ENCODE measurements around the gene POMGNT1. TPM values are rescaled to one million over a fixed set of nuclear protein-coding genes. Genes with fewer than 3 reads are reported as not detected.
"Not testable (repeated sequence)": the region's sequence is repeated elsewhere in the genome, so short reads cannot be mapped to it uniquely, and the experiment has no call there.

Gene POMGNT1
- total and polyA plus RNA-seq, 7 donors: 63.1 to 100 (median 81.1) TPM

DNA sequence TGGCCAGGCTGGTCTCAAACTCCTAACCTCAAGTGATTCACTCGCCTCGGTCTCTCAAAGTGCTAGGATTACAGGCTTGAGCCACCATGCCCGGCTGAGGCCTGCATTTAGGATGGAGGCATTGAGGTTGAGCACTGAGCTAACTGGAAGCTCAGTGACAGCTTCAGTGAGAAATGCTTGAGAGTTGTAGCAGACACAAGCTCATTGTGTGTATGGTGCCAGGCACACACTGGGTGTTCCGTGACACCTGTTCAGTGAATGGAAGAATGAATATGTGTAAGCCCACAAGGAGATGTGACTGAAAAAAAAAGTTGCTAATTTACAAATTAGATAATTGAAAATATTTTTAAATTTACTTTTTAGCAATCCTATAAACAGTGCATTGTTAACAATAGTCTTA, 26.7 kb upstream of the POMGNT1 start:
- H3K27me3 ChIP-seq (ENCODE audit: insufficient read depth in 3 of 3, low read length in 2 of 3): no peaks in the 10 kb centered on the region
- WGBS, 3 donors: 67 to 79% (median 67%) methylated on average over 4 of the region's 4 CpGs
- peaks cover 4% of the 10 kb centered on the region for H3K4me1 ChIP-seq
- ATAC-seq (no peak), DNase-seq (no peak)
- no peak overlapping the region for H3K27ac ChIP-seq
- intact Hi-C loops (cut with DNase I): loop anchor here in 1 of 2 donors (5.0 kb wide), 1 partner anchor 188 kb away; no protein-coding TSS in a partner anchor
- no peaks in the 10 kb centered on the region for H3K36me3 ChIP-seq (ENCODE audit: insufficient read depth in 1 of 2, low read depth in 1 of 2)
- no peak for TF ChIP-seq CTCF (IDR thresholded peaks at IDR 0.05)
- no peaks in the 10 kb centered on the region for H3K9me3 ChIP-seq
- H3K4me3 ChIP-seq: no peak overlapping the region

DNA sequence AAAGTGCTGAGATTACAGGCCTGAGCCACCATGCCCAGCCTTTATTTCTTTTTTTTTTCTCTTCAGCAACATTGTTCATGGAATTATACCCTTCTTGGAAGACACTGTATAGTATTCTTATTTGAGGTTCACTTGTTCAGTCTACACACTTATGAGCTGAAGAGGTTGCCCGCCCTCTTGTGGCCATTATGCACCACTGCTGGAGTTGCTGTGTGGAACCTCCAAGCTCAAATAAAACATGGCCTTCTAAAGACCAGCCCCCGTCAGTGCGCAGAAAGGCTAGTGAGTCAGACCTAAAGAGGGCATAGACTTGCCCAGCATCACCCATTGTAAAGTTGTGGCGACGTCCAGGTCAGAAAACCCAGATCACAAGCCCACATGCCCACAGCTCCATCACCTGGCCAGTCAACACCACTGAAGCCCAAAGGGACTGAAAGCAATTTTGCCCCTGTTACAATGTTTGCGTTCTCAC, 25.3 kb upstream of the POMGNT1 start:
- Histone ChIP-seq H3K27me3 (ENCODE audit: insufficient read depth in 3 of 3, low read length in 2 of 3) (no peaks in the 10 kb centered on the region), H3K4me3 (no peak overlapping the region), H3K4me1 (peaks cover 4% of the 10 kb centered on the region), H3K9me3 (no peaks in the 10 kb centered on the region), H3K36me3 (ENCODE audit: insufficient read depth in 1 of 2, low read depth in 1 of 2) (no peaks in the 10 kb centered on the region), H3K27ac (no peak overlapping the region)
- ATAC-seq (peak; percentile 90 to 98 (median 94)), DNase-seq (peak; percentile 56 to 75)
- intact Hi-C loops (cut with DNase I): loop anchor here (1.0 to 5.0 kb wide), 3 partner anchors 41 to 186 kb away; no protein-coding TSS in a partner anchor
- peak; percentile 90 for TF ChIP-seq CTCF (IDR thresholded peaks at IDR 0.05)
- 9 to 15% (median 12%) methylated on average over 6 of the region's 6 CpGs for WGBS, 3 donors

DNA sequence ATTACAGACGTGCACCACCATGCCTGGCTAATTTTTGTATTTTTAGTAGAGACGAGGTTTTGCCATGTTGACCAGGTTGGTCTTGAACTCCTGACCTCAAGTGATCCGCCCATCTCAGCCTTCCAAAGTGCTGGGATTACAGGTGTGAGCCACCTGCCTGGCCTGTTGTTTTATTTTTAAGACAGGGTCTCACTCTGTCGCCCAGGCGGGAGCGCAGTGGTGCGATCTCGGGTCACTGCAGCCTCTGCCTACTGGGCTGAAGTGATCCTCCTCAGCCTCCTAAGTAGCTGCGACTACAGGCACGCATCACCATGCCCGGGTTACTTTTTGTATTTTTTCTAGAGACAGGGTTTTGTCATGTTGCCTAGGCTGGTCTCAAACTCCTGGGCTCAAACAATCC, 24.8 kb upstream of the POMGNT1 start:
- intact Hi-C loops (cut with DNase I): loop anchor here (1.0 to 5.0 kb wide), 3 partner anchors 40 to 186 kb away; no protein-coding TSS in a partner anchor
- DNase-seq; ATAC-seq; H3K27me3 ChIP-seq (ENCODE audit: insufficient read depth in 3 of 3, low read length in 2 of 3); H3K4me1 ChIP-seq; H3K9me3 ChIP-seq; H3K27ac ChIP-seq; H3K4me3 ChIP-seq; H3K36me3 ChIP-seq (ENCODE audit: insufficient read depth in 1 of 2, low read depth in 1 of 2): not testable (repeated sequence)
- WGBS, 3 donors: 74 to 81% (median 76%) methylated on average over 11 of the region's 11 CpGs

- Histone ChIP-seq H3K36me3 (ENCODE audit: insufficient read depth in 1 of 2, low read depth in 1 of 2) (no peaks in the 10 kb centered on the region), H3K27ac (no peak overlapping the region), H3K27me3 (ENCODE audit: insufficient read depth in 3 of 3, low read length in 2 of 3) (no peaks in the 10 kb centered on the region), H3K9me3 (no peaks in the 10 kb centered on the region), H3K4me3 (no peak overlapping the region), H3K4me1 (peaks cover 4% of the 10 kb centered on the region)
- 48 to 60% (median 58%) methylated on average over 4 of the region's 4 CpGs for WGBS, 3 donors
- no peak for TF ChIP-seq CTCF (IDR thresholded peaks at IDR 0.05)
- no peak for DNase-seq
- intact Hi-C loops (cut with DNase I): loop anchor here (2.0 to 5.0 kb wide), 2 partner anchors 39 to 184 kb away; no protein-coding TSS in a partner anchor
- no peak for ATAC-seq
Observed at GRCh38 chr1:46221749-46222148, 23.5 kb upstream of the POMGNT1 start.

GRCh38 chr1:46220808-46221207, 22.6 kb upstream of the POMGNT1 start:
- H3K27me3 ChIP-seq (ENCODE audit: insufficient read depth in 3 of 3, low read length in 2 of 3): no peaks in the 10 kb centered on the region
- WGBS, 3 donors: 80 to 89% (median 82%) methylated on average over 3 of the region's 3 CpGs
- ATAC-seq: no peak
- DNase-seq: no peak
- TF ChIP-seq CTCF (IDR thresholded peaks at IDR 0.05): no peak
- H3K4me1 ChIP-seq: peaks cover 4% of the 10 kb centered on the region
- intact Hi-C loops (cut with DNase I): loop anchor here in 1 of 2 donors (5.0 kb wide), 1 partner anchor 184 kb away; no protein-coding TSS in a partner anchor
- H3K27ac ChIP-seq: no peak overlapping the region
- no peaks in the 10 kb centered on the region for H3K36me3 ChIP-seq (ENCODE audit: insufficient read depth in 1 of 2, low read depth in 1 of 2)
- no peaks in the 10 kb centered on the region for H3K9me3 ChIP-seq
- H3K4me3 ChIP-seq: no peak overlapping the region
